Common myeloid progenitor, CD34-positive (primary cell): ENCODE data around the gene CACNA1H.

Experiments
- CTCF ChIA-PET: fragments of 350-600 bp; sonication (Branson Sonifier 250); formaldehyde crosslinking; loops from one replicate; lab custom pipeline; 2021; ENCODE audit warnings: antibody characterized with exemption; lab: Charles Lee
- POLR2A ChIA-PET: fragments of 350-600 bp; sonication (Branson Sonifier 250); formaldehyde crosslinking; loops from one replicate; lab custom pipeline; 2021; ENCODE audit warnings: antibody characterized with exemption; lab: Charles Lee
- DNase-seq, 3 donors: peaks; one replicate each; pipeline versions ENCODE4 v3.0.0 to v3.0.0-alpha.2; 2013
- H3K27ac ChIP-seq, 2 experiments: 1 replicate in 1 of 2; 2 replicates in 1 of 2; pipeline ENCODE4 v1.7.0; 2013; ENCODE audit warnings: inconsistent platforms in 2 of 2, low read length in 2 of 2, mild to moderate bottlenecking in 2 of 2, low read depth in 1 of 2, moderate library complexity in 1 of 2; ENCODE audit not compliant: severe bottlenecking in 2 of 2, insufficient read depth in 1 of 2, poor library complexity in 1 of 2
- H3K27me3 ChIP-seq, 5 experiments: replicated peaks in 2 of 5; 1 replicate in 3 of 5; 2 replicates in 2 of 5; pipeline versions ENCODE4 v1.6.1 to v1.7.0; 2013; ENCODE audit warnings: low read length in 4 of 5, mild to moderate bottlenecking in 2 of 5, moderate library complexity in 2 of 5, inconsistent platforms in 1 of 5; ENCODE audit not compliant: insufficient read depth in 5 of 5, control insufficient read depth in 4 of 5
- H3K36me3 ChIP-seq, 4 experiments: 1 replicate in 2 of 4; 2 replicates in 2 of 4; pipeline versions ENCODE4 v1.6.1 to v1.7.0; 2013; ENCODE audit warnings: low read length in 3 of 4, control low read depth in 1 of 4, mild to moderate bottlenecking in 1 of 4; ENCODE audit not compliant: control insufficient read depth in 4 of 4, insufficient read depth in 4 of 4
- H3K4me1 ChIP-seq, 4 experiments: 1 replicate in 3 of 4; 2 replicates in 1 of 4; pipeline versions ENCODE4 v1.6.1 to v1.7.1; 2013; ENCODE audit warnings: low read length in 3 of 4, mild to moderate bottlenecking in 3 of 4, control low read depth in 1 of 4, inconsistent platforms in 1 of 4, moderate library complexity in 1 of 4; ENCODE audit not compliant: control insufficient read depth in 4 of 4, insufficient read depth in 4 of 4; ENCODE audit errors: control extremely low read depth in 1 of 4
- H3K4me3 ChIP-seq, 7 experiments: 1 replicate in 4 of 7; 2 replicates in 3 of 7; pipeline versions ENCODE4 v1.5.1 to v1.7.0; 2013; ENCODE audit warnings: mild to moderate bottlenecking in 7 of 7, low read length in 6 of 7, moderate library complexity in 6 of 7, inconsistent platforms in 2 of 7, low read depth in 2 of 7, control low read depth in 1 of 7; ENCODE audit not compliant: insufficient read depth in 4 of 7, control insufficient read depth in 1 of 7; ENCODE audit errors: extremely low read depth in 1 of 7
- H3K9me3 ChIP-seq, 5 experiments: 1 replicate in 4 of 5; 2 replicates in 1 of 5; pipeline versions ENCODE4 v1.6.1 to v1.7.1; 2013; ENCODE audit warnings: low read length in 4 of 5, mild to moderate bottlenecking in 2 of 5, inconsistent platforms in 1 of 5, low read depth in 1 of 5, moderate library complexity in 1 of 5; ENCODE audit not compliant: control insufficient read depth in 4 of 5, insufficient read depth in 2 of 5; ENCODE audit errors: control extremely low read depth in 1 of 5
- WGBS: methylation state at CpG from one replicate; pipeline ENCODE4 v1.1.5; 2013; ENCODE audit not compliant: insufficient coverage; 5-methylcytosine and 5-hydroxymethylcytosine counted together

The CACNA1H gene

DNA sequence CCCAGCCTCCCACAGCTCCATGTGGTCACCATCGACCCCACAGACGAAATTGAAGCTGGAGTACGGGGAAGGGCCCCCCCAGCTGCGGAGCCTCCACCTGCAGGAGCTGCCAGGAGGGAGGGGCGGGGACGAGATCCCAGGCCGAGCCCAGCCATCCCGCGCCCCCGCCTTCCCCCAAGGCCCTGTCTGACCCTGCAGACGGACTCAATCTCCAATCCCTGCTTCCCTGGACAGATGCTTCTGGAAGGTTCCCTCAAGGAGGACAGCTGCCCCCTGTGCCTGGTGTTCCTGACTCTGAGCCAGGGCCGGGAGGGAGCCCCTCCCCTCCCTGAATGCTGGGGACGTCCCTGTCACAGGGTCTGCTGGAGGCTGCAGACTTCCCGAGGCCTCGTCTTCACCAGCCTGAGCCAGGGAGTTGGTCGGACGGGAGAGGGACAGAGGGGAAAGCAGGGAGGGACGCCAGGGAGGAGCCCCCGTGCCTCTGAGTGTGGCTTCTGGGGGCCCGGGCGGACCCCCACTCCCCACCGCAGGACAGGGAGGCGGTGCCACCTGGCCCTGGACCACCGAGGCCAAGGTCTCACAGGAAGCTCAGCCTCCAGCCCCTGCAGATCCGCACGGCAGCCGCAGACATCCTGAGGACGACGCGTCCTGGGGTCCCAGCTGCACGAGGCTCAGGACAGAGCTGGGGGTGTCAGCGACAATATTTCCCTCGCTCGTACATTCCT, 35.6 kb upstream of the CACNA1H start:
- no peak for DNase-seq
- WGBS: 64% methylated on average over 20 of the region's 34 CpGs
- Histone ChIP-seq H3K4me1 (no peaks in the 10 kb centered on the region), H3K4me3 (no peak overlapping the region), H3K27me3 (peaks cover 0 to 39% (median 0%) of the 10 kb centered on the region in 5 experiments), H3K27ac (no peak overlapping the region), H3K9me3 (no peaks in the 10 kb centered on the region), H3K36me3 (no peaks in the 10 kb centered on the region)
- CTCF ChIA-PET: no interaction called here
- POLR2A ChIA-PET: no interaction called here

DNA sequence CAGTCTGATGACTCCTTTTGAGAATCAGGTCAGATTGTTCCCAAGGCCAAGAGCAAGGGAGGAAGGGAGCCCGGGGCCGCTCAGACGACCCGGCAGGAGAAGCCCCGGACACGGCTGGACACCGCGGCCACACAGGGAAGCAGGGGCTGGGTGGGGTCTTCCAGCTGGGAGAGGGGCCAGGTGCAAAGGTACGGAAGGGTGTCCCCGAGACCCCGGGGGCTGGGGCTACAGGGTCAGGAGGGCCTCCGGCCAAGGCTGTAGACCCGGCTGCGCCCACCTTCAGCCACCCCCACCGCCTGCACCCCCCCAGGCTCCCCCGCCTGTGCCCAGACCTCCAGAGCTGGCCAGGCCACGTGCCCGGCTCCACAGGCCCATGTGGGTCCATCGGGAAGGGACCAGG, 35.0 kb upstream of the CACNA1H start:
- CTCF ChIA-PET: no interaction called here
- peaks cover 0 to 36% (median 0%) of the 10 kb centered on the region in 5 experiments for H3K27me3 ChIP-seq
- H3K4me1 ChIP-seq: no peaks in the 10 kb centered on the region
- no peak overlapping the region for H3K4me3 ChIP-seq
- WGBS: 87% methylated on average over 11 of the region's 19 CpGs
- POLR2A ChIA-PET: no interaction called here
- no peak overlapping the region for H3K27ac ChIP-seq
- H3K9me3 ChIP-seq: no peaks in the 10 kb centered on the region
- DNase-seq: no peak
- no peaks in the 10 kb centered on the region for H3K36me3 ChIP-seq

- ChIA-PET POLR2A (no interaction called here), CTCF (no interaction called here)
- Histone ChIP-seq H3K9me3 (no peaks in the 10 kb centered on the region), H3K27me3 (peaks cover 0 to 30% (median 0%) of the 10 kb centered on the region in 5 experiments), H3K27ac (no peak overlapping the region), H3K4me3 (no peak overlapping the region), H3K4me1 (no peaks in the 10 kb centered on the region), H3K36me3 (no peaks in the 10 kb centered on the region)
- no peak for DNase-seq
- WGBS: 65% methylated on average over 16 of the region's 19 CpGs
Measured at GRCh38 chr16:1119129-1119528, 33.8 kb upstream of the CACNA1H start.

DNA sequence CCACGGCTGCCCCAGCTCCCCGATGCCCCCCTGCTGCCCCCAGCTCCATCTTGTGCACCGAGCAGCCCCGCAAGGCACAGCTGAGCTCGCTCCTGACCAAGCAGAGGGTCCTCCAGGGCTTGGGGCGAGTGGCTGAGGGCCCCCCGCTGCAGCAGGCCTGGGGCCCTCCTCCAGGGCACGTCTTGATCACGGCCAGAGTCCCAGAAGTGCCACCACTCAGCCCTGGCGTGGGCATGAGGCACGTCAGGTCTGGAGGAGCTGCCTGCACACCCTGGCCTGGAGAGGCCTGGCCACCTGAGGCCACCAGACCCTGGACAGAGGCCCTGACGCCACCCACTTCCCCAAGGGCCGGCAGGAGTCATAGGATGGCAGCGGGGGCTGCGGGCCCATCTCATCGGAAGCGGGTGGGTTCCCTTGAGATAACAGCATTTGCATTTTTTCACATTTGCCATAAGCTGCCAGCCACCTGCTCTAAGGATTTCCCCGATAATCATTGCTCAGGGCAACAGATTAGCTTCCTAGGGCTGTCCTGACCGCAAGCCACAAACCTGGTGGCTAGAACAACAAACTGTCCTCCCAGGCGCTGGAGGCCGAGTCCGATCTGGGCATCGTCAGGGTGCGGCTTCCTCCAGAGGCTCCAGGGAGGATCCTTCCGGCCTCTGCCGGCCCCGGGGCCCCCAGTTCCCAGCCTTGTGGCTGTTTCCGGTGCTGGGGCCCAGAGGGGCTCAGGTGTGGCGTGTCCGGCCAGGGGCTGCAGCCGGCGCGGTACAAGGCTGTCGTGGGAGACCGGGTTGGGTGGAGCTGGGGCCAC, 32.9 kb upstream of the CACNA1H start:
- no peak overlapping the region for H3K27ac ChIP-seq

DNA sequence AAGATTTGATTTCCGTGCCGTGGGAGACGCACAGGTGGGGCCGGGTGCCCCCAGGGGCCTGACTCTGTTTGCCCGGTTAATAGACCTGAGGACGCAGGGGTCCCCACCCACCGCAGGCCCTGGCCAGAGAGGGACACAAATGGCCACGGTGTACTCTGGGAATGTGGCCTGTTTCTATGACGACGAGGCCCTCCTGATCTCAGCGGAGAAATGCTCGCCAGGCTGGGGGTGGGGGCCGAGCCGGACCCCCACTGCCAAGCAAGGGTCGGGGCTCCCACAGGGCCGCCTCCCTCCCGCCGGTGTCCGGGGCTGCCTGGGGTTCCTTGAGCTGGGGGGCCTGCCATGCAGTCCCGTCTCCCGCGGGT, 32.3 kb upstream of the CACNA1H start:
- H3K36me3 ChIP-seq: no peaks in the 10 kb centered on the region
- H3K4me1 ChIP-seq: no peaks in the 10 kb centered on the region
- CTCF ChIA-PET: no interaction called here
- H3K27me3 ChIP-seq: peaks cover 0 to 38% (median 2%) of the 10 kb centered on the region in 5 experiments
- 83% methylated on average over 21 of the region's 22 CpGs for WGBS
- no peak overlapping the region for H3K27ac ChIP-seq
- H3K9me3 ChIP-seq: no peaks in the 10 kb centered on the region
- DNase-seq: no peak
- POLR2A ChIA-PET: no interaction called here
- H3K4me3 ChIP-seq: no peak overlapping the region

More for the DNA sequence above, 32.9 kb upstream of the CACNA1H start:
- DNase-seq: no peak
- 78% methylated on average over 34 of the region's 35 CpGs for WGBS
- Histone ChIP-seq H3K4me3 (no peak overlapping the region), H3K36me3 (no peaks in the 10 kb centered on the region), H3K9me3 (no peaks in the 10 kb centered on the region), H3K27me3 (peaks cover 0 to 32% (median 1%) of the 10 kb centered on the region in 5 experiments), H3K4me1 (no peaks in the 10 kb centered on the region)
- ChIA-PET CTCF (no interaction called here), POLR2A (no interaction called here)

DNA sequence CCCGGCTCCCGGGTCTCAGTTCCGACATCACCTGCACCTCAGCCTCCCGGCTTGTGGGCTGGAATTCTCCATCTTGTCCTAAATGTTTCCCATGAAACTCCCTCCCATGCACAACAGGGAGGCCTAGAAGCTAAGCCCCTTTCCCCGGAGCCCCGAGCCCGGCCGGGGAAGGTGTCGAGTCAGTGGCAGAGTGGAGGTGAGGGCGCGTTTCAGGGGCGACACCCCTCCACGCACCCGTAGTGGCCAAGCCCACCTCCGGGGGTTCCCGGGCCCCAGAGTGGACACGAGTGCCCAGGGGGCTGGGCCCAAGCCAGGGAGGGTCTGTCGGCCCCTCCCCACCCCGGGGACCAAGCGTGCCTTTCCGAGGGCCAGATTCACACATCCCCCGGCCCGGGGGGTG, 31.9 kb upstream of the CACNA1H start:
- Histone ChIP-seq H3K4me1 (no peaks in the 10 kb centered on the region), H3K27ac (no peak overlapping the region), H3K4me3 (no peak overlapping the region), H3K36me3 (no peaks in the 10 kb centered on the region), H3K27me3 (peaks cover 0 to 42% (median 2%) of the 10 kb centered on the region in 5 experiments), H3K9me3 (no peaks in the 10 kb centered on the region)
- WGBS: 87% methylated on average over 20 of the region's 23 CpGs
- no peak for DNase-seq
- ChIA-PET CTCF (no interaction called here), POLR2A (no interaction called here)
